PC-3 (cell line): ENCODE data around the gene MAU2. TPM values are rescaled to one million over a fixed set of nuclear protein-coding genes. Genes with fewer than 3 reads are reported as not detected.
A peak's percentile ranks its signal among the peaks of the same experiment; 100 is the strongest.

ENCODE experiments used
- ATAC-seq: fragments of 200-7000 bp; cut with Tn5 transposase; 2 replicates; pipeline ENCODE4 v1.9.1; 2020; ENCODE audit warnings: mild to moderate bottlenecking, moderate library complexity
- BruUV-seq: library from RNA; stranded (reverse); fragments of 400-500 nt; replicated peaks from 2 replicates; lab custom pipeline; 2021; lab: Mats Ljungman, UMichigan
- CTCF ChIA-PET: fragments of 300-600 bp; sonication (Branson Sonifier 250); formaldehyde crosslinking; loops from one replicate; lab custom pipeline; 2022; ENCODE audit warnings: antibody characterized with exemption; lab: Charles Lee
- POLR2A ChIA-PET: fragments of 300-600 bp; sonication (Branson Sonifier 250); formaldehyde crosslinking; loops from one replicate; lab custom pipeline; 2022; ENCODE audit warnings: antibody characterized with exemption; ENCODE audit not compliant: unreplicated experiment; lab: Charles Lee
- DNase-seq: peaks from one replicate; pipeline ENCODE4 v3.0.0-alpha.2; 2015
- H2AFZ ChIP-seq: fragments of 300-600 bp; sonication (generic); 2 replicates; pipeline ENCODE4 v1.6.0; 2016; ENCODE audit warnings: antibody characterized with exemption, low read length
- H3F3A ChIP-seq: fragments of 300-600 bp; sonication (generic); one replicate; pipeline ENCODE4 v1.6.0; 2017; ENCODE audit warnings: antibody characterized with exemption, low read length, control low read depth, mild to moderate bottlenecking; ENCODE audit not compliant: unreplicated experiment
- H3K27ac ChIP-seq: fragments of 300-600 bp; sonication (generic); 2 replicates; pipeline ENCODE4 v1.5.1; 2016; ENCODE audit warnings: mild to moderate bottlenecking, low read length
- H3K27me3 ChIP-seq: fragments of 300-600 bp; sonication (generic); 2 replicates; pipeline ENCODE4 v1.6.1; 2016; ENCODE audit warnings: low read length, mixed read lengths
- H3K36me3 ChIP-seq: fragments of 300-600 bp; sonication (generic); 2 replicates; pipeline ENCODE4 v1.6.1; 2016; ENCODE audit warnings: low read depth, mixed run types, low read length, mixed read lengths
- H3K4me1 ChIP-seq: fragments of 300-600 bp; sonication (generic); 2 replicates; pipeline ENCODE4 v1.5.1; 2016; ENCODE audit warnings: low read length; ENCODE audit not compliant: insufficient read depth
- H3K4me2 ChIP-seq: fragments of 300-600 bp; sonication (generic); 2 replicates; pipeline ENCODE4 v1.6.0; 2016; ENCODE audit warnings: low read length
- H3K4me3 ChIP-seq: fragments of 300-600 bp; sonication (generic); 2 replicates; pipeline ENCODE4 v1.5.1; 2016; ENCODE audit warnings: mild to moderate bottlenecking, low read length, mixed read lengths
- H3K79me2 ChIP-seq: fragments of 300-600 bp; sonication (generic); 2 replicates; pipeline ENCODE4 v1.6.1; 2017; ENCODE audit warnings: low read length, mixed read lengths
- H3K9ac ChIP-seq: fragments of 300-600 bp; sonication (generic); 2 replicates; pipeline ENCODE4 v1.6.0; 2016; ENCODE audit warnings: mild to moderate bottlenecking, low read length
- H3K9me2 ChIP-seq: fragments of 300-600 bp; sonication (generic); replicated peaks from 2 replicates; pipeline ENCODE4 v1.6.1; 2016; ENCODE audit warnings: mixed run types, low read length, mixed read lengths
- H3K9me3 ChIP-seq: fragments of 300-600 bp; sonication (generic); 2 replicates; pipeline ENCODE4 v1.6.1; 2016; ENCODE audit warnings: low read length, mixed read lengths
- H4K20me1 ChIP-seq: fragments of 300-600 bp; sonication (generic); 2 replicates; pipeline ENCODE4 v1.6.1; 2016; ENCODE audit warnings: low read length, mixed read lengths
- EZH2 ChIP-seq: fragments of 300-600 bp; sonication (generic); IDR thresholded peaks from one replicate; pipeline ENCODE4 v1.6.1; 2017; ENCODE audit warnings: antibody characterized with exemption, mild to moderate bottlenecking, low read length; ENCODE audit not compliant: unreplicated experiment
- EZH2phosphoT487 ChIP-seq: fragments of 300-600 bp; sonication (generic); IDR thresholded peaks from 2 replicates; pipeline ENCODE4 v1.6.1; 2018; ENCODE audit warnings: mild to moderate bottlenecking, antibody characterized with exemption, low read length, borderline replicate concordance
- intact Hi-C: fragments of 100-400 bp; cut with micrococcal nuclease; formaldehyde crosslinking; loops from 2 replicates; pipeline ENCODE4 v1.9.0; 2023
- total RNA-seq: library from RNA; depleted of rRNA; stranded (reverse); fragments of >200 nt; gene quantifications from 2 replicates; pipeline ENCODE4 v1.2.3, GENCODE V29; 2014
- TF ChIP-seq, protein P1 (sequence below): fragments of 300-600 bp; sonication (generic); conservative IDR thresholded peaks from 2 replicates; pipeline ENCODE4 v1.5.1; 2017; ENCODE audit warnings: antibody characterized with exemption, low read depth, mild to moderate bottlenecking, low read length

Gene MAU2
- total RNA-seq, 1 experiment from 2014 or later: 32.6 TPM

DNA sequence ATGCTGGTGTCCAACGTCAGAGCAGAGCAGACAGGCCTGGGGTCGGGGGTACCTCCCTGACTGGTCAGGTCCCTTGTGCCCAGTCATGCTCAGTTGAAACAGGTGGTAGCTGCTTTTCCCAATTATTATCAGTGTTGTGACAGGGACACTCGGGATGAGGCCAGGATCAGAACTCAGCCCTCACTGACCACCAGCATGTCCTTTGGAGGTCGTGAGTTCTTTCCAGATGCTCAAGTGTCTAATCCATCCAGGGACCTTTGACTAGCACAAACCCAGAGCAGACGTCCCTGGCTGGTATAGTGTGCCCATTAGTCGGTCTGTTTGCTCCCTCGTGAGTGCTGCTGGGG lies 22.4 kb downstream of the MAU2 start:
- intact Hi-C loops: no loop called here
- TF ChIP-seq, protein P1, sequence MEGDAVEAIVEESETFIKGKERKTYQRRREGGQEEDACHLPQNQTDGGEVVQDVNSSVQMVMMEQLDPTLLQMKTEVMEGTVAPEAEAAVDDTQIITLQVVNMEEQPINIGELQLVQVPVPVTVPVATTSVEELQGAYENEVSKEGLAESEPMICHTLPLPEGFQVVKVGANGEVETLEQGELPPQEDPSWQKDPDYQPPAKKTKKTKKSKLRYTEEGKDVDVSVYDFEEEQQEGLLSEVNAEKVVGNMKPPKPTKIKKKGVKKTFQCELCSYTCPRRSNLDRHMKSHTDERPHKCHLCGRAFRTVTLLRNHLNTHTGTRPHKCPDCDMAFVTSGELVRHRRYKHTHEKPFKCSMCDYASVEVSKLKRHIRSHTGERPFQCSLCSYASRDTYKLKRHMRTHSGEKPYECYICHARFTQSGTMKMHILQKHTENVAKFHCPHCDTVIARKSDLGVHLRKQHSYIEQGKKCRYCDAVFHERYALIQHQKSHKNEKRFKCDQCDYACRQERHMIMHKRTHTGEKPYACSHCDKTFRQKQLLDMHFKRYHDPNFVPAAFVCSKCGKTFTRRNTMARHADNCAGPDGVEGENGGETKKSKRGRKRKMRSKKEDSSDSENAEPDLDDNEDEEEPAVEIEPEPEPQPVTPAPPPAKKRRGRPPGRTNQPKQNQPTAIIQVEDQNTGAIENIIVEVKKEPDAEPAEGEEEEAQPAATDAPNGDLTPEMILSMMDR: peak; percentile 23; the same call in 1 of the 2 replicates
- TF ChIP-seq EZH2: no peak
- Histone ChIP-seq H3K4me3 (no peak overlapping the region), H3K9me2 (no peaks in the 10 kb centered on the region), H2AFZ (no peak overlapping the region), H3F3A (no peaks in the 10 kb centered on the region), H3K4me1 (no peaks in the 10 kb centered on the region), H3K27ac (no peak overlapping the region), H3K79me2 (no peaks in the 10 kb centered on the region), H4K20me1 (no peaks in the 10 kb centered on the region), H3K27me3 (no peaks in the 10 kb centered on the region), H3K4me2 (no peak overlapping the region), H3K36me3 (peaks cover 37% of the 10 kb centered on the region; the same call in 1 of the 2 replicates), H3K9ac (no peak overlapping the region), H3K9me3 (no peaks in the 10 kb centered on the region)
- CTCF ChIA-PET: no interaction called here
- POLR2A ChIA-PET: no interaction called here
- ATAC-seq (no peak), DNase-seq (no peak)
- BruUV-seq: no TSS peak

DNA sequence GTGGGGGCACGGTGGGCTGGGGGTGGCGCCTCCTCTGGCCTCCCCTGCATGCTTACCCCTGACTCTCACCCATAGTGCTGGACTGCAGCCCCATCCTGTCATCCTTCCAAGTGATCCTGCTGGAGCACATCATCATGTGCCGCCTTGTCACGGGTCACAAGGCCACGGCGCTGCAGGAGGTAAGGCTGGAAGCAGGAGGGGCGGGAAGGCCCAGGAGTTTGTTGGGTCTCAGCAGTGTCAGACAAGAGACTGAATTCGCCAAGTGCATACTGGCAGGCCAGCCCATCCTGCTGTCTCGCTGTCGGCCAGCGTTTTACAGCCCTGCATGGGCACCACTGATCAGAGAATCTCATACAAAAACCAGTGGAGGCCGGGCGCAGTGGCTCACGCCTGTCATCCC lies 23.1 kb downstream of the MAU2 start:
- no peaks in the 10 kb centered on the region for H3K9me3 ChIP-seq
- H3K4me2 ChIP-seq: no peak overlapping the region
- H3K27me3 ChIP-seq: no peaks in the 10 kb centered on the region
- no peak overlapping the region for H3K27ac ChIP-seq
- ATAC-seq (no peak), DNase-seq (no peak)
- H3K4me3 ChIP-seq: no peak overlapping the region
- no peak overlapping the region for H3K9ac ChIP-seq
- BruUV-seq: no TSS peak
- H3K9me2 ChIP-seq: no peaks in the 10 kb centered on the region
- no peaks in the 10 kb centered on the region for H4K20me1 ChIP-seq
- no peaks in the 10 kb centered on the region for H3K4me1 ChIP-seq
- intact Hi-C loops: no loop called here
- CTCF ChIA-PET: no interaction called here
- POLR2A ChIA-PET: no interaction called here
- H3K79me2 ChIP-seq: no peaks in the 10 kb centered on the region
- H3K36me3 ChIP-seq: peaks cover 30% of the 10 kb centered on the region; the same call in 1 of the 2 replicates
- H2AFZ ChIP-seq: no peak overlapping the region
- TF ChIP-seq EZH2phosphoT487: no peak
- TF ChIP-seq EZH2: no peak
- TF ChIP-seq, protein P1: no peak
- H3F3A ChIP-seq: no peaks in the 10 kb centered on the region

DNA sequence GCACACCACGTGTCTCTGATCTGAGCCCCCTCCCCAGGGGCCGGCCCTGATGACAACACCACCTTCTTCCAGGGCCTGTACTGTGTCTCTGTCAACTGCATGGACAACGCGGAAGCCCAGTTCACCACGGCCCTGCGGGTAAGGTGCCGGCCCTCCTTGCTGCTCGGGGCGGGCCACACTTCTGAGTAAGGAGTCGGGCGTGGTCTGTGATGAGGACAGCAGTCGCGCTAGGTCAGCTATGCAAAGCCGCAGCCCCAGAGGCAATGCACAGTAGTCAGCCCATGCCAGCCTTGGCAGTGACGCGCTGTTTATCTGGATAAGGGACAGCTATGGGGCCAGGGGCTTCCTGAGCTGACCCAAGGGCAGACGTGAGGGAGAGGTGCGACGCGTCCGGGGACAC lies 24.6 kb downstream of the MAU2 start:
- no peak overlapping the region for H3K4me3 ChIP-seq
- no peaks in the 10 kb centered on the region for H3K9me3 ChIP-seq
- BruUV-seq: no TSS peak
- H3K27me3 ChIP-seq: no peaks in the 10 kb centered on the region
- intact Hi-C loops: no loop called here
- POLR2A ChIA-PET: no interaction called here
- peaks cover 28% of the 10 kb centered on the region; the same call in 1 of the 2 replicates for H3K36me3 ChIP-seq
- H3K9ac ChIP-seq: no peak overlapping the region
- CTCF ChIA-PET: no interaction called here
- no peaks in the 10 kb centered on the region for H3K9me2 ChIP-seq
- TF ChIP-seq, protein P1: no peak
- TF ChIP-seq EZH2 (no peak), EZH2phosphoT487 (no peak)
- H3K4me1 ChIP-seq: no peaks in the 10 kb centered on the region
- no peaks in the 10 kb centered on the region for H3K79me2 ChIP-seq
- no peak overlapping the region for H3K4me2 ChIP-seq
- ATAC-seq (no peak), DNase-seq (no peak)
- no peaks in the 10 kb centered on the region for H4K20me1 ChIP-seq
- H3K27ac ChIP-seq: no peak overlapping the region
- no peak overlapping the region for H2AFZ ChIP-seq
- H3F3A ChIP-seq: no peaks in the 10 kb centered on the region
